GM21381 (cell line): Measurements from ENCODE around the gene INPP4B.

Experiments
- ATAC-seq: cut with Tn5 transposase; IDR thresholded peaks from one replicate; pipeline ENCODE4 v1.9.1; 2021; ENCODE audit warnings: mild to moderate bottlenecking, moderate library complexity; ENCODE audit not compliant: unreplicated experiment

The INPP4B gene

GRCh38 chr4:142493255-142494110 lies 352.6 kb downstream of the INPP4B start:
- no peak for ATAC-seq

DNA sequence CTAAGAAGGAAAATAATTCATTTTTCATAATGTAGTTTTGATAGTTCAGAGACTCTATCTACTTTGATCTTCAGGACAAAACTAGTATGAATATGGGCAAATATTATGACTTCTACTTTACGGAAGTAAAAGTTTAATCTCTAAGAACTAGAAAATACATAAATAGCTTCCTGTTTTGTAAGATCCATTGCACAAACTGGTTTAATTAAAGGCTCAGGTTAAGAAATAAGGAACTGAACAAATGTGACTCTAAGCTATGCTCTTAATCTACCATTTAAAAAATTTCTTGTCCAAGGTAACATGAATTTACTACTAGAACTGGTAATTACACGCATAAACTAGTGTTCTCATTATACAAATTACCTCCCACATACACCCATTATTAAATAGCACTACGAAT lies 360.6 kb downstream of the INPP4B start:
- no peak for ATAC-seq

DNA sequence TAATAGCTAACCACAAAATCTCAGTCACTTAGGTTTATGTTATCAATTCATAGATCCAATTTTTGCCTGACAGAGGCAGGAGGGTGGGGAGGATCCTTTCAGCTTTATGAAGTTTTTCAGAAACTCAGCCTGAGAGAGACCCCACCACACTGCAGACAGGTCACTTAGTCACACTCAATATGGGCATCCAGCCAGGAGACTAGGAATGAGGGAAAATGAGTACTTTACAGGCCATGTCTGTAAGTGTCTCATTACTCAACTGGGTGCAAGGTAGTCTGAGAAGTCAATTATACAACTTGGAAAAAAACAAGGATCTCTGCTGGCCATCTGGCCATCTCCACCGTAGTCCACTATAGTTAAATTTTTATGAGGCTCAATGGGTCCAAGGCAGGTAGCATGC lies 365.9 kb downstream of the INPP4B start:
- no peak for ATAC-seq

DNA sequence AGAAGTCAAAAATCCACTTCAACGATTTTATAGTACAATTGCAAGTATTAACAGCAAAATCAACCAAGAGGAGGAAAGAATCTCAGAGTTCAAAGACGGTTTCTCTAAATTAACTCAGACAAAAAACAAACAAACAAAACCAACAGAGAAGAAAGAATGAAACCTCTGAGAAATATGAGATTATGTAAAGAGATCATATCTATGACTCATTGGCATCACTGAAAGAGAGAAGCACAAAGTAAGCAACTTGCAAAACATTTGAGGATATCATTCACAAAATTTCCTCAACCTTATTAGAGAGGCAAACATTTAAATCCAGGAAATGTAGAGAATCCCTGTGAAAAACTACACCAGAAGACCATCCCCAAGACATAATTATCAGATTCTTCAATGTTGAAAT lies 370.4 kb downstream of the INPP4B start:
- ATAC-seq, result no peak

GRCh38 chr4:142474398-142475087 lies 371.6 kb downstream of the INPP4B start:
- ATAC-seq, result no peak

GRCh38 chr4:142473960-142474338 lies 372.2 kb downstream of the INPP4B start:
- no peak for ATAC-seq

DNA sequence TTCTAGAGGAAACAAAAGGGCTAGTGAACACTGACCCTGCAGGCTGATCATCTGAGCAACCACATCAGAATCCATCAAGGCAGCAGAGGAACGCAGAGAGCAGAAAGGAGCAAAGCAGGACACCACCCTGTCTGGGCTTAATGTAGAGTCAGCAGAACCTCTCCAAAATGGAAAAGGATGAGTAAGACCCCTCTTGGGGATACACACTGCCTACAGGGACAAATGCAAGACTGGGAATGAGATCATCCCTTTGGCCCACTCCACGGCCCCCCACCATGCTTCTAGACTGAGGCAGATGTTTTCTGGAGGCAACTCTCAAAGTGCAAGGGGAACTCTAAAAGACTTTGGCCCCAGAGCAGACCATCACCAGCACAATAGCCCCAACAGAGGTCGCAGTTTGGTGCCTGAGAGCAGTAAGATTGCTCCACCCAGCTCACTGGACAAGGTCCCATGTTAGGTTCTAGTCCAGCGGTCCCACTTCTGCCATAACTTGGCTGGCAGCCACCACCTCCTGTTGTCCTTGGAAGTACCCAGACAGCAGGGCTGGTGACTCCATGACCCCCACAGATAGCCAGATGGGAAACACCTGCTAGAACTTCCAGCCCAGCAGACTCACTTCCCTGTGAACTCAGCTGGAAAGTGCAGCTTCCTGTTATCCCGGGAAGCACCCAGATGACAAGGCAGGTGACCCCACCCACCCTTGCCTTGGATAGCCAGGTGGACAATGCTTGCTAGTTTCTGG lies 372.7 kb downstream of the INPP4B start:
- ATAC-seq, result no peak

DNA sequence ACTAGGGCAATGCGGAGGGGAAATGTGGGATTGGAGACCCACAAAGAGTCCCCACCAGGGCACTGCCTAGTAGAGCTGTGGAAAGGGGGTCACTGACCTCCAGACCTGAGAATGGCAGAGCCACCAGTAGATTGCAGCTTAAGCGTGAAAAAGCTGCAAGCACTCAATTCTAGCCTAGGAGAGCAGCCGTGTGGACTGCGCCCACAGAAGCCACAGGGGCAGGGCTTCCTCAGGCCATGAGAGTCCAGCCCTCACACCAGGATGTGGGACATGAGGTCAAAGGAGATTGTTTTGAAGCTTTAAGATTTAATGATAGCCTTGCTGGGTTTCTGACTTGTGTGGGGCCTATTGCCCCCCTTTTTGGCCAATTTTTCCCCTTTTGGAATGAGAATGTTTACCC lies 379.0 kb downstream of the INPP4B start:
- no peak for ATAC-seq

GRCh38 chr4:142465526-142465925 lies 380.6 kb downstream of the INPP4B start:
- no peak for ATAC-seq

DNA sequence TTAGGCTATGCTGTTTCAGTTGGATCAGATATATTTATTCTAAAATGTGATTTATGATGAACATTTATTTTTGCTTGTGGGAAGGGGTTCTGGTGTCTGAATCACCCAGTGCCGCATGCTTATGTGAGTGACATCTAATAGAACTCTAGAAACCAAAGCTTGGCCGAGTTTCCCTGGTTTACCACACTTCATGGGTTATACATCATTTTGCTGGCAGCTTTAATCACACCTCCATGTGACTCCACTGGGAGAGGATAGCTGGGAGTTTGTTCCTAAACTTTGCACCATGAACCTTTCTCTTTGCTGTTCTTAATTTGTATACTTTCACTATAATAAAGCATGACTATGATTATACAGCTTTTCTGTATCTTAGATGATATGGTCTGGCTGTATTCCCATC lies 382.9 kb downstream of the INPP4B start:
- no peak for ATAC-seq

DNA sequence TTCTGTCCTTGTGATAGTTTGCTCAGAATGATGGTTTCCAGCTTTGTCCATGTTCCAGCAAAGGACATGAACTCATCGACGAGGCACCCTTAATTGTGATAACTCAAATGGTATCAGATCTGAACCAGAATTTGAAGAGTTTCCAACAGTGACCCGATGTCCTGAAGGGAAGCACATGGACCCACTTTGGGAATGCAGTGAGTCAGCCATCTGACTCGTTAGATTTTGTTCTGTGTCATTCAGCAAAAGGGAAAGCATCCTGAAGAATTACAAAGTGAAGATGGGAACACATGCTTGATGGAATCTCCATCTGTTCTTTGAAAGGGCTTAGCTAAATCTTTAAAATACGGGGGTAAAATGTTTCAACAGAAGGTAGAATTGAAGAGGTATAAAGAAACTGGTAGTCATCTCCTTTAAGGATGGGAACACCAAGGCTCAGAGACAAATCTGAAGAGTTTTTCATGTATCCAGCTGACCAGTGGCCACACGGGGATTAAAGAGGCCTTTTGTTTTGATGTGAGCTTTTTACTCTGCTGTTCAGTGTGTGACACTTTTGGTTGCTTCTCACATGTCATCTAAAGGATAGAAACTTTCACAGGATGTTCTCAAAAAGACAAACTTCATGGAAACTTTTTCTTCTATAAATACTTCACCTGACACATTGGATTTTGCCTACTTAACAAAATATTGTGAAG lies 393.8 kb downstream of the INPP4B start:
- no peak for ATAC-seq

- no peak for ATAC-seq
These were observed 396.2 kb downstream of the INPP4B start for GRCh38 chr4:142449771-142450373.

GRCh38 chr4:142447009-142447408 lies 399.1 kb downstream of the INPP4B start:
- ATAC-seq, result no peak

DNA sequence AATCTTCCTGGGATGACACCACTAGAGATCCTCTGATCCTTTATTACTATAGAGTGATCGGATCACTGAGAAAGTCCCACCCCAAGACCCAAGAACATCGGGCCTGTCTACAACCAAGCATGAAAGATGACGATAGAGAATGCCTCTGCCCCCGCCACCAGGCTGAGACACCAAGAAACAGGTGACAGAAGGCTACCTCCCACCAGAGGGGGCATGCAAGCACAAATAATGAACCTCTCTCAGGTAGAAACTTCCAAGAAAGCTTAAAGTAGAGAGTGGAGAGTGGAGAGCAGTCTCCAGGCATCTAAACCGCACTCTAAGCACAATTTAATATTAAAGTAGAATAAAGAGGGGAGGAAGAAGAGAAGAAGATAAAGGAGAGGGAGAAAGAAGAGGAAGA lies 402.6 kb downstream of the INPP4B start:
- no peak for ATAC-seq

DNA sequence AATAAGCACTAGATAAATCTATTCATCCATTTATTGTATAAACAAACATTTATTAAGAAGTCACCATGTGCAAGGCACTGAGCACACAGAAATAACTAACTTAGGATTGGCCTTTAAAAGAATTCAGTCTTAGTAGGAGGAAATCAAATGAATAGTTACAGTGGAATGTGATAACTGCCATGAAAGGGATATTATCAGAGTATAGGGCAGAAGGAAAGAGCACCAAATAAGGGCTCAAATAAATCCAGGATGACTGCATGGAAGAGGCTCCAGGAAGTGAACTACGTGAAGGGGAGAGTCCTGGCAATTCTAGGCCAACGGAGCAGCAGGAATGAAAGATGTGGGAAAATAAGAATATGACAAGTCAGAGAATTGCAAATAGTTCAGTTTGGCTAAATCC lies 406.0 kb downstream of the INPP4B start:
- ATAC-seq, result no peak

DNA sequence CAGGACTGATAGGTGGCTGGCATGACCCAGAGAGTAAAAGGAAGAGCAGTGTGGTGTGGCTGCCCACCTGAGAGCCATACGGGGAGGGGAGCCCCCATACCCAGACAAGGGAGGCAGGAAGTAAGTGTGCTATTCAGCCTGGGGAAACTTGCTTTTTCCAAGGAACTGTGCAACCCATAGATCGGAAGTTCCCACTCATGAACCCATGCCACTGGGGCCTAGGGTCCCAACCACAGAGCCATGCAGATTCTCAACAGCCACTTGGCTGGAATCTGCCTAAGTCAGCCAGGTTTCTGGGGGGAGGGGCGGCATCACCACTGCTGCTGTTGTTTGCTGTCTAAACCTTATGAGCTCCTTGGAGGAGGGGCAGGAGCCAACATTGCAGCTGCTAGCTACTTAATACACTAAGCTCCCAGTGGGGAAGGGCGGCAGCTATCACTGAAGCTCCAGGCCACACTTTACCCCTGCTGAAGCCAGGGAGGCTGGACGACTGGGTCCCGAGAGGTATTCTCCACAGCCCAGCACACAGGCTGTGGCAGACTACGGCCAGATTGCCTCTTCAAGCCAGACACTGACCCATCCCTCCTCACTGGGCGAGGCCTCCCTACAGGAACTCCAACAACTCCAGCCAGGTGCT lies 410.4 kb downstream of the INPP4B start:
- no peak for ATAC-seq

GRCh38 chr4:142434519-142435224 lies 411.4 kb downstream of the INPP4B start:
- ATAC-seq, result no peak

DNA sequence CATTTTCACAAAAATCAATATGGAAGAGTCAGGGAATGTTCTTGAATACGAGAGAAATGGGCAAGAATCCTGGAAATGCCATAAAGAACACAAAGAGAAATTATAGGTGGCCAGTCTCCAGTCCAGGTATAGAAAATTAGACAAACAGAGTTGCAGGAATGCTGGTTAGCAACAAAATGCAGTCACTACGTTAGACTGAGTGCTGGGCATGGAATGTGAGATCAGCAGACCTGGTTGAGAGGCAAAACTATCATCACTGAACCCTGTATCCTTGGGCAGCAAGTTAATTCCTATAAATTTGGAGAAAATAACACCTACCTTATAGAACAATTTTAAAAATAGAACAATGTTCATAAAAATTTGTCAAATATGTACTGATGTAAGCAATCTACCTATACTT lies 417.4 kb downstream of the INPP4B start:
- ATAC-seq, result no peak

- no peak for ATAC-seq
These were observed 418.6 kb downstream of the INPP4B start for GRCh38 chr4:142427456-142427855.

DNA sequence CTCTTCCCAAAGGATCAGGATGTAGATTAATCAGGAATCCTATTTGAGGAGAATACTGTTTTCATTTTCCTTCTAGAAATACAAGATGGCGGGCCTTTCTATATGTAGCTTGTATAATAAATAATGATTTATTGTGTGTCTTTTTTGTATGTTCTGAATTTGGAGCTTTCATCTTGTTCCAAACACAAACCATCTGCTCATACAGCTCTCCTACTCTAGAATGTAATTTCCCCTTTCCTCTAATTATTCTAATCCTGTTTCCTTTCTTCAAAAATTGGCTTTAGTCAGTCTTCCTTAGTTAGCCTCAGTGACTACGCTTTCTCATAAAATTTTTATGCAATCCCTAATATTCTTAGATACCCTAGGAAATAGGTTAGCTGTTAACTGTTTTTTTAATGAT lies 422.2 kb downstream of the INPP4B start:
- no peak for ATAC-seq
